Activated CD8-positive, alpha-beta memory T cell treated with anti-CD3 and anti-CD28 coated beads for 36 hours (primary cell): Measurements from ENCODE around the gene KDM2A. TPM values are rescaled to one million over a fixed set of nuclear protein-coding genes. Genes with fewer than 3 reads are reported as not detected.

ENCODE experiments used
- CTCF ChIA-PET: fragments of 350-600 bp; sonication (Branson Sonifier 250); formaldehyde crosslinking; loops from one replicate; lab custom pipeline; 2021; ENCODE audit warnings: antibody characterized with exemption; lab: Charles Lee
- POLR2A ChIA-PET: fragments of 350-600 bp; sonication (Branson Sonifier 250); formaldehyde crosslinking; loops from one replicate; lab custom pipeline; 2021; ENCODE audit warnings: antibody characterized with exemption; lab: Charles Lee
- total RNA-seq, 2 experiments: library from RNA; stranded (reverse); gene quantifications; one replicate each; pipeline ENCODE4 v1.2.3, GENCODE V29; 2021

Gene KDM2A
- total RNA-seq, 2 experiments from 2014 or later, result 85.3 to 87.6 TPM

GRCh38 chr11:67306769-67307544, 187.9 kb downstream of the KDM2A start:
- CTCF ChIA-PET, result interaction anchor here (1.0 to 2.2 kb wide), 2 partner anchors 39 to 76 kb away, joined by 4 to 5 read pairs; no protein-coding TSS in a partner anchor

DNA sequence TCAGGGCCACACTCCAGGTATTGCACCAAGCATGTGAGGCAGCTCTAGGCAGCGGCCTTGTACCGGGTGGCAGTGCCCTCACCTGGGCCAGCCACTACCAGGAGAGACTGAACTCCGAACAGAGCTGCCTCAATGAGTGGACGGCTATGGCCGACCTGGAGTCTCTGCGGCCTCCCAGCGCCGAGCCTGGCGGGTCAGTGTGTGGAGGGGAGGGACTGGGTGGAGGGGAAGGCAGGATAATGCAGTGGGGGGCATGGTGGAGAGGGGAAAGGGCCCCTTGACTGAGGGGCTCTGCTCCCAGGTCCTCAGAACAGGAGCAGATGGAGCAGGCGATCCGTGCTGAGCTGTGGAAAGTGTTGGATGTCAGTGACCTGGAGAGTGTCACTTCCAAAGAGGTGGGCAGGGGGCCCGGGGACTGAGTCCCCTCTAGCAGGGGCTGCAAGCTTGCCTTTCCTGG, 188.5 kb downstream of the KDM2A start:
- CTCF ChIA-PET, result interaction anchor here (1.0 to 2.2 kb wide), 2 partner anchors 40 to 75 kb away, joined by 4 to 5 read pairs; no protein-coding TSS in a partner anchor
- POLR2A ChIA-PET, result interaction anchor here (1.0 kb wide), 1 partner anchor 9 kb away, joined by 5 read pairs; no protein-coding TSS in a partner anchor

More at GRCh38 chr11:67306769-67307544, 187.9 kb downstream of the KDM2A start:
- POLR2A ChIA-PET, result interaction anchor here (0.5 to 1.0 kb wide), 3 partner anchors 10 to 188 kb away, joined by 4 to 5 read pairs (median 4); partner anchors contain the start of gene KDM2A

Other genes with a start within 250 kb of the KDM2A start
- gene PC, start 160.9 kb upstream of the KDM2A start, total RNA-seq, result 10 to 100 TPM; 10.7 to 10.9 TPM
- not detected for gene C11orf86, start 144.0 kb upstream of the KDM2A start, total RNA-seq
- not detected for gene SYT12, start 96.1 kb upstream of the KDM2A start, total RNA-seq
- 1 to 10 TPM; 1.5 to 1.8 TPM for gene RHOD, start 62.4 kb upstream of the KDM2A start, total RNA-seq
- 100 to 1,000 TPM; 223 to 234 TPM for gene GRK2, start 147.2 kb downstream of the KDM2A start, total RNA-seq
- gene ANKRD13D, start 170.0 kb downstream of the KDM2A start, total RNA-seq, result 10 to 100 TPM; 76.2 to 77.4 TPM
- gene SSH3, start 184.3 kb downstream of the KDM2A start, total RNA-seq, result 1 to 10 TPM; 6.1 to 7.6 TPM
- gene POLD4, start 234.3 kb downstream of the KDM2A start, total RNA-seq, result 10 to 100 TPM; 31.3 to 31.7 TPM